UCSD-AML1 (cell line): Measurements from ENCODE around the gene ENGASE.

Experiments used
- DNase-seq: peaks from one replicate; lab custom pipeline; 2025; ENCODE audit not compliant: unreplicated experiment; lab: John Stamatoyannopoulos, UW

Gene ENGASE

DNA sequence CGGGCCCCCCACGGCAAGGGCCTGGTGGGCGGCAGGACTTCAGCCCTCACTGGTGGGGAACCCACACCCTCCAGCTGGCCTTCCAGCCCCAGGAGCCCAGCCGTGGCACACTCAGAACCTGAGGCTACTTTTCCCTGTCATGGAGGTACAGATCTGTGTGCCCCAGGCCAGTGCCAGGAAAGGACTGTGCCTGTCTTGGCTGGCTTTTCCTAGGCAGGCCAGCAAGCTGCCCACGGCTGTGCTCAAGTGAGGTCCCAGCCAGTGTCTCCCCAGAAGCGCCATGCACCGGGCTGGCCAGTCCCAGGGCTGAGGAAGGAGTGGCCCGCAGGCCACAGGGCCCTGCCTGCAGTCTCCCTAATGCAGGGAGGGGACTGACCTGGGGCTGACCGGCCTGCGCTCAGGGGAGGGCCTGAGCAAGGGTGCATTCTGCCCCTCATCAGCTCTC lies 16.6 kb downstream of the ENGASE start:
- DNase-seq = no peak

DNA sequence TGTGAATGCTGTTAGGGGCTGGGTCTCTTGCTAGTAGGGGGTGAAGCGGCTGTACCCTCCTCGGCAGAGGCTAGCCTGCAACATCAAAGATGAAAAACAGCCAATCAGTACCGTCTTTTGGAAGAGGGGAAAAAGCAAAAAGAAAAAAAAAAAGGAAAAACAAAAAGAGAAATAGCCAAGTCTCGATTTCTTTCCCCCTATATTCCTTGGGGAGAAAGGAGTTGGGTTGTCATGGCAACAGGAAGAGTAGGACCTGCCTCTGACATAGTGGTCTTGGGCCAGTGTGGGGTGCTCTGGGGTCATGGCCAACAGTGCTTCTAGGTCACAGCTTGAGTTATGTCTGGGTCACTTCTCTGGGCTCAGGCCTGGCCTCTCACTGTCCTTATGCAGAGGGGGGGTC lies 17.9 kb downstream of the ENGASE start:
- no peak for DNase-seq

DNA sequence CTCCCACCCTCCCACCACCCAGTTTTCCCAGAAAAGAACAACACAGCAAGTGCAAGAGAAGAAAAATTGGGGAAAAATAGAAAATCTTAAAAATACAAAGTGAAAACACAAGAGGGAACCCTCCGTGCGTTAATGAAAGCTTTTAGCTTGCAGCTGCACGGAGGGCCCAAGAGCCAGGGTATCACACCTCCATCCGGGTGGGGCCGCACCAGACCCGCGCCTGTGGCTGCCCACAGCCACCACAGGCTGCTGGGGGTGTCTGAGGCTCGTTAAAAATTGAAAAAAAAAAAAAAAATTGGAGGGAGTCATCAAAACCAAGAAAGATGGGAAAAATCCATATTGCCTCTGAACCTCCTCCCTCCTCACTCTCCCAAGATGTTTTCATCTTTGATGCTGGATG lies 18.6 kb downstream of the ENGASE start:
- no peak for DNase-seq

DNA sequence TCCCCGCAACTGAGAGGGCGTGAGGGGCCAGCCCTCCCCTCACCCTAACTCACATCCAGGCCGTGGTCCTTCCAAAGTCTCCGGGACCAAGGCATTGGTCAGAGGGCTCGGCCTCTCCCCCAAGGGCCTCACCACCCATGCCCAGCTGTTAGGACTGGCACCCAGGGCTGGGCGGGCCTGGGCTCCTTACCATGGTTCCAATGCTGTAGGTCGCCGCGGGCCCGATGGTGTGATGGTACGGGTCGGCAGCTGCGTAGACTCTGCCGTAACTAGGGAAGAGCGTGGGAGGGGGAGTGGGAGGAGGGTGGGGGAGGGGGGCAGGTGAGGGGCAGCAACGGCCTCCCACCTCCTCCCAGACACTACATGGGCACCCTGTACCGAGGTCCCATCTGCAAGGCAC lies 19.6 kb downstream of the ENGASE start:
- no peak for DNase-seq

DNA sequence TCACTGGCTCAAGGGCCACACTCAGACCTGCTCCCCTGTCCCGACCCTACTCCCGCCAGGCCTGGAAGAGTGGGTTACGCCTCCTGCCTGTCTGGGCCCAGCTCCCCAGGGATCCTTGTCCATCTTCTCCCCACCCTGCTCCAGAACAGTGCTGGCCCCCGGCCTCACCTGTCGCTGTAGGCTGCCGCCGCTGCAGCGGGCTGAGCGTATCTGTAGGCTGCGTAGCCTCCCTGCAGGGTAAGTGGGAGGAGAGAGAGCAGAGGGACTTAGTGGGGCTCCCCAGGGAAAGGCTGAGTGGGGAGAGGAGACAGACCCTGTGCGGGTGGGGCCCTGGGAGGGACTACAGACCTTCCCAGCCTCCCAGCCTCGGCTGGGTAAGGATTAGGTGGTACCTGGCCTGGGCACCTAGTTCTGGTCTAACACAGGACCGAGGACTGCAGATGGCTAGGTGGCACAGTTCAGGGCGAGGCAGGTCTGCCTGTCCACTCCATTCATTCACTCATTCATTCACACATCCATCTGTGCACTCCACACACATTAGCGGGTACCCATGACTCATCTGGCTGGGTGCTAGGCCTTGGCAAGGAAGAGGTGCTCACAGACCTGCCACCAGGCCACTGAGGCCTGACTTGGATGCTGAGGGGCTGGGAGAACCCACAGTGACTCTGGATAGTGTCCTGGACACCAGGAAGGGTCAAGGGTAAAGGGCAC lies 20.9 kb downstream of the ENGASE start:
- no peak for DNase-seq

DNA sequence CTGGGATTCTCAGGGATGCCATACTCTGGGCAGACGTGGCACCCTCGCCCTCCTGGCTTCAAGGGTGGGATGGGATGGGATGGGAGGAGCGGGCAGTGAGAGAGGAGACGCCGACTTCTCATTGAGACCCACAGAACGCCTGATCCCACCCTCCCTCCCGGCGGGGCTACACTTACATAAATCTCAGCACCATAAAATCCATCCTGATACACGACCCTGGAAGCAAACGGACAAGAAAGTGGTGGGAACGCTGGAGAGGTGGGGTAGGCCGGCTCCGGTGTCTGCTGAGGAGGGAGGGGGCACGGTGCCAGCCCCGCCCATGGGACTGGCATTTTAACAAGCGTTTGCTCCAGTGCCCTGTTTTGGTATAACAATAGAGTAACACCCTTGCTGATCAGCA lies 21.9 kb downstream of the ENGASE start:
- DNase-seq = no peak

DNA sequence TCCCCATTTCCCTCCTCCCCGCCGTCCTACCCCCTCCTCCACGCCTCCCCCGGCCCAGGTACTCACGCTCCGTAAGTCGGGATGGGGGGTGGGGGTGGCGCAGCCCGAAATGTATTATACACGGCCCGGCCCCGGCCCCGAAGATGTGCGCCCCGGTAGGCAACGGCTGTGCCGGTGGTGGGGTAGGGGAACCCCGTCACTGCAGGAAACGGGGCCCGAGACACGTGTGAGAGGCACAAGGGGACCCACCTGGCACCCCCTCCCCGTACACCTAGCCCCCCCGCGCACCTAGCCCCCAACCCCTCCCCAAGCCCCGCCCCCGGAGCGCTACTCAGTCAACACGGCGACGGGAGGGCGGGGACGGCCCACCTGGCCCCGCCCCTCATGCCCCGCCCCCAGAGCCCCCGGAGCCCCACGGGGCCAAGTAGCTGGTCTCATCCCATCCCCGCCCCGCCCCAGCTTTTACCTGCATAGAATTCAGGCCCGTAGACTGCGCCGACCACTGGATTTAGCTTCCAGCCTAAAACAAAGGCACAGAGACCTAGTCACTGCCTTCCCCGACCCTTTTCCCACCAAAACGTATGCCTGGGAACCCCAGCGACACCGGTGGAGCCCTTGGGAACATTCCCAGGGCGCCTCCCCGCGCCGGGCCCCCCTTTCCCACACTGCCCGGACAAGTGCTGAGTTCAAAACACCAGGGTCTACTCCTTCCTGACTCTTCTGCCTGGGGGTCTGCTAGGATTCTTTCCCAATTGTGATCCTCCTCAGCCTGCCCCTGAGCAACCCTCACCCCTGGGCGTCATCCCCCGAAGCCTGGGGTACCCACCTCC lies 22.8 kb downstream of the ENGASE start:
- no peak for DNase-seq

DNA sequence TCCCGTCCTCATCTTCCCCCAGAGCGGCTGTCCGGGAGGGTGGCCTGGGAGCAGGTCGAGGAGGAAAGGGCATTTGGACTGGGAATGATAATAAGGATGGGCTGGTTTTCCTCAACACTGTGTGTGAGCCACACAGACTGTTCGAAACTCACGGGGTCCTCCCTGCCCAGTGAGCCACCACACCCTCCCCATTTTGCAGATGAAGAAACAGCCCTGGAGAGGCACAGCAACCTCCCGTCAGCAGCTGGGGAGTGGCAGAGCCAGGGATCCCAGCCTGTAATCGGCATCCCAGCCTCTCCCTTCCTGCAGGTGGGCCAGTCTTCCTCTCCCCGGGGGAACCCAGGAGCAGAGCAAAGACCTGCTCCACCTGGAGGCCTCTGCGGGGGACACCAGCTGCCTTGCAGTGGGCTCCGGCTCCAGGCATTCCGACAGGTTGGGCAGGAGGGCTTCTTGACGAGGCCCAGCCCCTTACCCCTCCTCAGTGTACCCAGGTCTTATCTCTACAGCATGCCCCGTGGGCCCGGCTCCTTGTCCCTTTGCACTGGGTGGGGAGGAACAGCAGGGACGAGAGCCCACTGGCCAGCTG lies 23.8 kb downstream of the ENGASE start:
- DNase-seq = no peak

DNA sequence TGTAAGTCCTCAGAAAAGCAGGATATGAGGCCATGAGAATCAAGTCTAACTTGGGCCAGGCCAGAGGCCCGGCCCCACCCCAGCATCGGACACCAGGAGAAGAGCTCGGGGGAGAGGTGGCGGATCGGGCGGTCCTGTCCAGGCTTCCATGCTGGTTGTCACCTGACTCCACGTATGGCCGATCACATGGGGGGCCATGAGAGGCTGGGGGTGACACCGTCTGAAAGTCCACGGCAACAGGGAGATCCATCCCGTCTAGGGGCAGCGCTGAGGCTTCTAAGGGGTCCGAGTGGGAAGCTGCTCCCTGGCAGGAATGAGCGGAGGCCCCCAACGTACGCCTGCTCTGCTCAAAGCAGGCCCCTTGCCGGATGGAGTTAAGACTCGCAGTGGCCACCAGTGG lies 25.8 kb downstream of the ENGASE start:
- no peak for DNase-seq

DNA sequence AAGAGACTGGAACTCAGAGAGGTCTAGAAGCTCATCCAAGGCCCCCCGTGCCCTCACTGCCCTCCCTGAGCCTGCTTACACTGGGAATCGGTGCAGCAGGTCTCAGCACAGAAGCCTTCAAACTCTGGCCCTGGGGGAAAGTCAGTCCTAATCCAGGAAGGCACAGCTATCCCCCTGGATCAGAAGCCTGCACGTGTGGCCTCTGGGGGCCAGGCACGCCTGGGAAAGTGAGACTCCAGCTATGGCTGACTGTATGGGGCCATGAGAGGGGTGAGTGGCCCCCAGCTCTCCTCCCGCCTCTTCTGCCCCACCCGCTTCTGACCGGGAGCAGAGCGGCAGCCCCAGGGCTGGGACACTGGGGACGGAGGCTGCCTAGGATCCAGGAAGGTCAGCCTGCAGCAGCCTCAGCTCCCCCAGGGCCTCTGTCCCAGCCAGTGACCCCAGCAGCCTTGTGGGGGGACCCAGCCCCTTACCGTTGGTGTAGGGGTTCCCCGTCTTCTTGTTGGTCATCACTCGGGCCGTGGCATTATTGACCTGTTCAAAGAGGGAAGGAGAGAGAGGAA lies 26.6 kb downstream of the ENGASE start:
- DNase-seq = no peak

DNA sequence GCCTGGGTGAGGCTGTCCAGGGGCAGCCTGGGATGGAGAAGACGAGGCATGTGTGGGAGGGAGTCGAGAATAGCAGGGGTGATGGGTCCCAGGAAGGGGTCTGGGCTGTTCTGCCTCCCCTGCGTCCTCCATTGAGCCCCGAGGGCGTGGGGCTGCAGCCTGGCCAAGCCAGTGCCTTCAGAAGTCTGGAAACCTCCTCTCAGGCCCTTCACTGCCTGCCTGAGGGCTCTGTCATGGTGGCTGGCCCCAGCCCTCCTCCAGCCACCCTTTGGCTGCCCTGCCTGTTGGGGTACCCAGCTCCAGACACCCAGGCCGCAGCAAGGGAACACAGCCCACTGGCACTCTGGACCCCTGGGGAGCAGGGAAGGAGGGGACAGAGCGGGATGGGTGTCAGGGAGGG lies 27.6 kb downstream of the ENGASE start:
- no peak for DNase-seq

DNA sequence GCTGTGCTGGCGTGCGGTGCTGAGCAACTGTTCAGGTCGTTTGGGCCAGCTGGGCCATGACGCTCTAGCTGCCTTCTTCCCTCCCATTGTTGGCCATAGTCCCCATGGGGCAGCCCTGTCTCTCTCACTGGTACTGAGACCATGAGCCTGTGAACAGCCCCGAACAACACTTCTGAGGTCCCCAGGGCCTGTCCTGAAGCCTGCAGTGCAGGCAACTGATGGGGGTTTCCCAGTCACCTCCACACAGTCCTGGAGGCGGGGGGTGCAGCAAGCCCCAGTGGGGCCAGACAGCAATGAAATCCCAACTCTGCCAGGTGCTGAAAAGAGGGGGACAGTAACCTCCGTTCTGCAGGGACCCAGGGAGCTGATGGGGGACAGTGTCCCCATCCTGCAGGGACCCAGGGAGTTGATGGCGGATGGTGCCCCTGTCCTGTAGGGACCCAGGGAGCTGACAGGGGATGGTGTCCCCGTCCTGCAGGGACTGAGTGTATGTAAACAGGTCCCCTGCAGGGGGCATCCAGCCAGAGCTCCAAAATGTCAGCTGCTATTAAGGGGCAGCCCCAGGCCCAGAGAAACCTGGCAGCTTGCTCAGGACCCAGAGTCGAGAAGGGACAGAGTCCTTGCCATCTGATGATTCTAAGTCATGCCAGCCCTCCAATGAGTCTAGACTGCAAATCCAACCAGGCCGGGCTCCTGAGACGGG lies 30.4 kb downstream of the ENGASE start:
- no peak for DNase-seq

DNA sequence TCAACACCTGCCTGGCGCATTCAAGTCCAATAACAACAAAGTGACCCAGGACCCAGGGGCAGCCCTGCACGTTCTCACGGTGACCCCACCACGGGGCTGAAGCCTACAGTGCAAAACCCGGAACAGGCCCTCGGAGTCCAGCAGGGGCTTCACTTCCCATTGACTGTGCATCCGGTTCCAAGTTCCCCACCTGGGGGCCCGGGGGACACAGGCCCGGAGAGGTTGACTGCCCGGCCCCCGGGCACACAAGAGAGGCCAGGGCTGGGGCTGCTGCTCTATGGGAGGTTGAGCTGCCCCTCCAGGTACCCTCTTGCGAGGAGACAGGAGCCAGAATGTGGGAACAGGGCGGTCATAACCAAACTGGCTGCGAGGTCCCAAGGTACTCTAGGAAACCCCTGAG lies 31.3 kb downstream of the ENGASE start:
- DNase-seq = no peak

DNA sequence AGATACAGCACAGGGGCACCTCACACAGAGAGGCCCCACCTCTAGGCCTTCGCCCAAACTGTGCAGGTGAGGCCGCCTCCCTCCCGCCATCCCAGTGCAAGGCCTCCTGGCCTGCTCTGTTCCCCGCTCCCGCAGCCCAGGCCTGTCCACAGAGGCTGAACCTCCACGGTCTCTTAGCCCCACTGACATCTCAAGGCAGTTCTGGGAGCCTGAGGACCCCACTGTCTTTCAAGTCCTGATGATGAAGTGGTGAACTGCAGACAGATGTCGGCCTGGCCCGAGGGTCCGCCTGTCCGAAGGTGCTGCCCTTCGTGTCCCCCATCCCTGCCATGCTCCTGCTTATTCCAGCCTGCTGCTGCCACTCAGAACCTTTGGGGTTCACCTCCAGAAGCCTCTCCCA lies 32.3 kb downstream of the ENGASE start:
- DNase-seq = no peak

DNA sequence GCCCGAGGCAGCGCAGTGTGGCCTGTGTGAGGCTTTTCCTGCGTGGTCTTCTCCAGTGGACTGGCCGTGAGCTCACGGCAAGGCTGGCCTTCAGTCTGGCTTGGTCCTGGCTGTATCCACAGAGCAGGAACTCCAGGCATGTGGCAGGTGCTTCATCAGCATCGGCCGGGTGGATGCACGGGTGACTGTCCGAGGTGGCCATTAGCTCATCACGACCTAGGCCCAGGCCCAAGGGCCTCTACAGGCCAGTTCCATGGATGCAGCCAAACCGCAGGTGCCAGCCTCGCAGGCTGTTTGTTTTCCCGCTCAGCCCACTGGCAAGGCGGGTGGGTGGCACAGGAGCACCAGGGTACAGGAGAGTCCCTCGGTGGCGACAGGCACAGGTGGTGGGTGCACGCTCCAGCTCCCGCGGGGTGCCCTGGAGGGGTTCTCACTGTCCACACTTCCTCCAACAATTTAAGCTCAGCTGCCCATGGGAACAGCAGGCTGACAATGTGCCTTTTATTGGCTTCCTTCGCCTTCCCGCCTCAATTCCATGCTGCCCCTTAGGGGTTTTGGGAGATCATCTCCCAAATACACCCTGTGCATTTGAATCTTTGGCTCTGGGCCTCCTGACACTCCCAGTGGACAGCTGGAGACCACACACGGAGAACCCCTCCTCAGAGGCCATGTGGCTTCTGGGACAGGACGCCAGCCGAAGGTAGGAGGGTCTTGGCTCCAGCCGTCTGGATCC lies 33.0 kb downstream of the ENGASE start:
- no peak for DNase-seq

DNA sequence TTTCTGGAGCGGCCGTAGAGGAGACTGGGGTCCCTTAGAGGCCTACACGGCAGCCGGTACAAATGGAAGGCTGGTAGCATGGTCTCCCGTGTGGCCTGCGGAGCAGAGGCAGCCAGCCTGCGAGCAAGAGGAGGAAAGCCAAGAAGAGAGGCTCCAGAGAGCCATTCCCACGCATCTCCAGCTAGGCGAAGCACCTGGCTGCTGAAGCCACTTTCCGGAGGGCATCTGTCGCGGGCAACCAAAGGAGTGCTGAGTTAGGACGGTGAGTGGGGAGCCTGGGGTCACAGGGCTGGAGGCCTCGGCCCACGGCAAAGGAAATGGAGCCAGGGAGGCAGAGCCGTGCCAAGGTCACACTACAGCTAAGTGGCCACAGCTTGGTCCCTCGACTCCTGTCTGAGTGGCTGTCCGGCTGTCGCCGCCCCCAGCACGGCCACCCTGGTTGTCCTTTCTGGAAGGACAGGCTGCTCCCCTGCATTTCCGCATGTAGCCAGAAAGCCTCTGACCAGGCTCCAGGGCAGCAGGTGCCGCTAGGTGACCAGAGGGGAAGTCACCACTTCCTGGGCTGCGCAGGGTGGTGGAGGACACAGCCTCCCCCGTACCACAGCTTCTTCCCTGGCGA lies 33.7 kb downstream of the ENGASE start:
- no peak for DNase-seq

DNA sequence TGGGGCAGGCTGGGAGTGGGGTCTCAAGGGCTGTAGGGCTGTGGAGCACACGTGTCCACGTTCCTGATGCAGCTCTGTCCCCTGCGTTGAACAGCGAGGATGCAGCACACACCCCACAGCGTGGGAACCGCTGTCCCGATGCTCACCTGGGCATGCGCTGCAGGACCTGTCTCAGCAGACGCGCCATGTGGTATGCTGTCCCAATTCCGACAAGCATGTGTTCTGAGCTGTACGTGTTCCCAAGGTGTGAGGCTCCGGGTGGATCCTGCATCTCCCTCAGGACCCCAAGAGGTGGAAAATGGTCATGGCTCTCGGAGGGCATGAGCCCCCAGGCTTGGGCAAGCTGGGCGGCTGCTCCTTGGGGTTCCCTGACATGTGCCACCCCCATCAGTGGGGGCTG lies 34.2 kb downstream of the ENGASE start:
- DNase-seq = no peak

DNA sequence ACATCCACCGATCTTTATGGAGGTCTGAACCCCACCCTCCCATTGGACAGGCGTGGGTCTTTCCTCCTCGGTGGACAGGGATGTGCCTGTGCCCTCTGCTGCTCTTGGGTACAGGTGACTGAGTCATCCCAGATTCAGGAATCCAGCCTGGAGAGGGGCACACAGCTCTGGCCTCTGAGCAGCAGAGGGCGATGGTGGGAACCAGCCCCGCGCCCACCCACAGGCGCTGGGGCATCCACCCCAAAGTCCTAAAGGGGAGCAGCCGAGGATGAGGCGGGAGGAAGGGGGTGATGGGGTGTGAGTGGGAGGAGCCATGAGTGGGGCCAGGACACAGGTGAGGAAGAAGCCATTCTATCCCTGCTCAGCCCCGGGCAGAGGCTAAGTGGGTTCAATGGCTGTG lies 35.0 kb downstream of the ENGASE start:
- DNase-seq = no peak

DNA sequence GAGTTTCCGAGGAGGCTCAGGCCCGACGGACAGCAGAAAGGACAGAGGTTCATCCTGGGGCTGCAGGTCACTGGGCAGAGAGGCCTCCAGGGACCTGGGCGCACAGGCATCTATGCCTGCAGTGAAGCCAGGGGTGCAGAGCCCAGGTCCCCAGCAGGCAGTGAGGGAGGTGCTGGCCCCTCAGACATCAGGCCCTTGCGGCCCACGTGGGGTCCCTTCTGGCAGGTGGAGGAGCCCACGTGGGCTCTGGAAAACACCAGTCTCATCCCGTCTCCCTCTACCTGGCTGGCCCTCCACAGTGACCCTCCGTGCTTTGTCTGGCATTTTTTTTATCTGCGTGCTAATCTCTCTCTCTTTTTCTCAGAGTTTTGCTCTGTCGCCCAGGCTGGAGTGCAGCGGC lies 36.5 kb downstream of the ENGASE start:
- no peak for DNase-seq

DNA sequence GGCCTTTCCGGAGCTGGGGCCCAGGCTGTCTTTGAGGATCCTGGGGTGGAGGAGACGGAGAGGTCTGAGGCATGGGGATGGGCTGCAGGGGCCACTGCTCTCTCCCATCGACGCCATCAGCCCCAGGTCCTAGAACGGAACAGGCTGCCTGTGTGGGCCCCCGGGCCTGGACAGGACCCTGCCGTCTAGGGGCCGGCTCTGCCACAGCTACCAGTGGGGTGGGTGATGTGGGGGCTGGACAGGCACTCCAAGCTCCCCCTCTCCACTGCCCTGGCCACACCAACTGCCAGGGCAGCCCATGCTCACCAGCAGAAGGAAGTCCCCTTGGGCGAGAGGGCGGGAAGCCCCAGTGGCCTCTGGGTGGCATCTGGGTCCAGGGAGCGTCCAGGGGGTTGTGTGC lies 37.8 kb downstream of the ENGASE start:
- DNase-seq = no peak
